ENCODE data around the gene KLF15.

GRCh38 chr3:126303272-126303671, 53.9 kb downstream of the KLF15 start:
- TF ChIP-seq CTCF (IDR thresholded peaks at IDR 0.05) (no peak), EP300 (IDR thresholded peaks at IDR 0.05) (no peak)

Measured in ovary (tissue), 3 donors.